ENCODE data around the gene SLC5A2.

SLC5A2 gene

GRCh38 chr16:31491778-31492418, 9.0 kb downstream of the SLC5A2 start (continued):
- TF ChIP-seq ZNF148 (tag by site-specific recombination; IDR thresholded peaks at IDR 0.05; ENCODE audit: borderline replicate concordance) (no peak), ZNF555 (tag by site-specific recombination; conservative IDR thresholded peaks at IDR 0.05) (no peak), GLI4 (tag by site-specific recombination; IDR thresholded peaks at IDR 0.05) (no peak), ZEB2 (tag by site-specific recombination; IDR thresholded peaks at IDR 0.05) (no peak), ZNF626 (tag by site-specific recombination; IDR thresholded peaks at IDR 0.05) (no peak), ZNF362 (tag by site-specific recombination; IDR thresholded peaks at IDR 0.05) (no peak), KLF16 (tag by site-specific recombination; IDR thresholded peaks at IDR 0.05) (no peak), ZNF140 (tag by site-specific recombination; IDR thresholded peaks at IDR 0.05) (no peak), ZNF174 (tag by site-specific recombination; IDR thresholded peaks at IDR 0.05) (no peak), ZNF785 (tag by site-specific recombination; IDR thresholded peaks at IDR 0.05) (no peak)
- TF ChIP-seq, protein P1, sequence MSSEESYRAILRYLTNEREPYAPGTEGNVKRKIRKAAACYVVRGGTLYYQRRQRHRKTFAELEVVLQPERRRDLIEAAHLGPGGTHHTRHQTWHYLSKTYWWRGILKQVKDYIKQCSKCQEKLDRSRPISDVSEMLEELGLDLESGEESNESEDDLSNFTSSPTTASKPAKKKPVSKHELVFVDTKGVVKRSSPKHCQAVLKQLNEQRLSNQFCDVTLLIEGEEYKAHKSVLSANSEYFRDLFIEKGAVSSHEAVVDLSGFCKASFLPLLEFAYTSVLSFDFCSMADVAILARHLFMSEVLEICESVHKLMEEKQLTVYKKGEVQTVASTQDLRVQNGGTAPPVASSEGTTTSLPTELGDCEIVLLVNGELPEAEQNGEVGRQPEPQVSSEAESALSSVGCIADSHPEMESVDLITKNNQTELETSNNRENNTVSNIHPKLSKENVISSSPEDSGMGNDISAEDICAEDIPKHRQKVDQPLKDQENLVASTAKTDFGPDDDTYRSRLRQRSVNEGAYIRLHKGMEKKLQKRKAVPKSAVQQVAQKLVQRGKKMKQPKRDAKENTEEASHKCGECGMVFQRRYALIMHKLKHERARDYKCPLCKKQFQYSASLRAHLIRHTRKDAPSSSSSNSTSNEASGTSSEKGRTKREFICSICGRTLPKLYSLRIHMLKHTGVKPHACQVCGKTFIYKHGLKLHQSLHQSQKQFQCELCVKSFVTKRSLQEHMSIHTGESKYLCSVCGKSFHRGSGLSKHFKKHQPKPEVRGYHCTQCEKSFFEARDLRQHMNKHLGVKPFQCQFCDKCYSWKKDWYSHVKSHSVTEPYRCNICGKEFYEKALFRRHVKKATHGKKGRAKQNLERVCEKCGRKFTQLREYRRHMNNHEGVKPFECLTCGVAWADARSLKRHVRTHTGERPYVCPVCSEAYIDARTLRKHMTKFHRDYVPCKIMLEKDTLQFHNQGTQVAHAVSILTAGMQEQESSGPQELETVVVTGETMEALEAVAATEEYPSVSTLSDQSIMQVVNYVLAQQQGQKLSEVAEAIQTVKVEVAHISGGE (tag by site-specific recombination; conservative IDR thresholded peaks at IDR 0.05; ENCODE audit: low read depth), result no peak
- TF ChIP-seq, protein P2, sequence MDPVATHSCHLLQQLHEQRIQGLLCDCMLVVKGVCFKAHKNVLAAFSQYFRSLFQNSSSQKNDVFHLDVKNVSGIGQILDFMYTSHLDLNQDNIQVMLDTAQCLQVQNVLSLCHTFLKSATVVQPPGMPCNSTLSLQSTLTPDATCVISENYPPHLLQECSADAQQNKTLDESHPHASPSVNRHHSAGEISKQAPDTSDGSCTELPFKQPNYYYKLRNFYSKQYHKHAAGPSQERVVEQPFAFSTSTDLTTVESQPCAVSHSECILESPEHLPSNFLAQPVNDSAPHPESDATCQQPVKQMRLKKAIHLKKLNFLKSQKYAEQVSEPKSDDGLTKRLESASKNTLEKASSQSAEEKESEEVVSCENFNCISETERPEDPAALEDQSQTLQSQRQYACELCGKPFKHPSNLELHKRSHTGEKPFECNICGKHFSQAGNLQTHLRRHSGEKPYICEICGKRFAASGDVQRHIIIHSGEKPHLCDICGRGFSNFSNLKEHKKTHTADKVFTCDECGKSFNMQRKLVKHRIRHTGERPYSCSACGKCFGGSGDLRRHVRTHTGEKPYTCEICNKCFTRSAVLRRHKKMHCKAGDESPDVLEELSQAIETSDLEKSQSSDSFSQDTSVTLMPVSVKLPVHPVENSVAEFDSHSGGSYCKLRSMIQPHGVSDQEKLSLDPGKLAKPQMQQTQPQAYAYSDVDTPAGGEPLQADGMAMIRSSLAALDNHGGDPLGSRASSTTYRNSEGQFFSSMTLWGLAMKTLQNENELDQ (tag by site-specific recombination; IDR thresholded peaks at IDR 0.05; ENCODE audit: low read depth), result no peak
- TF ChIP-seq, protein P3, sequence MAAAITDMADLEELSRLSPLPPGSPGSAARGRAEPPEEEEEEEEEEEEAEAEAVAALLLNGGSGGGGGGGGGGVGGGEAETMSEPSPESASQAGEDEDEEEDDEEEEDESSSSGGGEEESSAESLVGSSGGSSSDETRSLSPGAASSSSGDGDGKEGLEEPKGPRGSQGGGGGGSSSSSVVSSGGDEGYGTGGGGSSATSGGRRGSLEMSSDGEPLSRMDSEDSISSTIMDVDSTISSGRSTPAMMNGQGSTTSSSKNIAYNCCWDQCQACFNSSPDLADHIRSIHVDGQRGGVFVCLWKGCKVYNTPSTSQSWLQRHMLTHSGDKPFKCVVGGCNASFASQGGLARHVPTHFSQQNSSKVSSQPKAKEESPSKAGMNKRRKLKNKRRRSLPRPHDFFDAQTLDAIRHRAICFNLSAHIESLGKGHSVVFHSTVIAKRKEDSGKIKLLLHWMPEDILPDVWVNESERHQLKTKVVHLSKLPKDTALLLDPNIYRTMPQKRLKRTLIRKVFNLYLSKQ (tag by site-specific recombination; IDR thresholded peaks at IDR 0.05; ENCODE audit: borderline replicate concordance), result no peak

DNA sequence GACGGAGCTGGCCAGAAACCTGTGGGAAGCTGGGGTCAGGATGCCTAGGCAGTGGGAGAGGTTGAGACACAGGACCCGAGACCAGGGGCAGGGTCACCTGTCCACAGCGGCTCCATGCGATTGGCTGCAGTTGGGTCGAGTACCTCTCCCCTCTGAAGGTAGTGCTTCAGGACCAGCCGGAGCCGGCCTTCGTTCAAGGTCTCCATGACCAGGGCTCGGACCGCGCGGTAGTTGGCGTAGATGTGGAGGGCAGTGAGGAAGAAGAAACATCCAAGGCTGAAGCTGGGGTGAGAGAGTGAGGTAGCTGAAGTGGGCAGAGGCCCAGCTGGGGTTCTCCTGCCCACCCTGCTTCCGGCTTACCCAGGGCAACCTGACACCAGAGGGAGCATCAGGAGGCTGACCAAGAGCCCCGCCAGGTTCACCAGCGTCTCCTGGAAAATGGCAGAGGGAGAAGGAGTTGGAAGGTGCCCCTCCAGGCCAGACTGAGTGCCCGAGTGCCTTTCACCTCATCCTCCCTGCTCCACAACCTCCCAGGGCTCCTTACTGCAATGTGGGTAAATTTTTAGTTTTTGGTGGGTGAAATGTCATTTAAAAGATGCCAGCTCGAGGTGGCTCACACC, 10.7 kb downstream of the SLC5A2 start:
- ChIA-PET CTCF (no interaction called here), POLR2A (interaction anchor here (0.9 kb wide), 1 partner anchor 14 kb away, joined by 3 read pairs; the partner anchor contains the start of gene RUSF1)
- Histone ChIP-seq H3K27ac (ENCODE audit: extremely low read depth, low read depth, low read length) (no peak overlapping the region), H3K4me3 (ENCODE audit: low read depth, low read length) (no peak overlapping the region), H3K9me3 (ENCODE audit: control insufficient read depth, insufficient read depth, low read depth, low read length) (no peaks in the 10 kb centered on the region), H3K36me3 (ENCODE audit: control insufficient read depth in 2 of 2, insufficient read depth in 1 of 2, low read length in 2 of 2) (peaks cover 0 to 70% of the 10 kb centered on the region in 2 experiments; a peak in 1 of 3 replicates), H3K4me1 (ENCODE audit: control insufficient read depth, insufficient read depth, low read length) (no peaks in the 10 kb centered on the region)
- TF ChIP-seq SP3 (tag by site-specific recombination; IDR thresholded peaks at IDR 0.05) (no peak), ZNF707 (tag by site-specific recombination; IDR thresholded peaks at IDR 0.05) (no peak), ZNF624 (tag by site-specific recombination; IDR thresholded peaks at IDR 0.05) (no peak), KLF10 (tag by site-specific recombination; IDR thresholded peaks at IDR 0.05) (no peak), ZBTB17 (tag by site-specific recombination; IDR thresholded peaks at IDR 0.05) (no peak), ZNF561 (tag by site-specific recombination; IDR thresholded peaks at IDR 0.05; ENCODE audit: borderline replicate concordance) (no peak), ZNF514 (tag by site-specific recombination; IDR thresholded peaks at IDR 0.05) (no peak)
